Caco-2 (cell line): ENCODE measurements around the gene PLD2. TPM values are rescaled to one million over a fixed set of nuclear protein-coding genes. Genes with fewer than 3 reads are reported as not detected.

Source experiments
- BruUV-seq: library from RNA; stranded (reverse); fragments of 400-500 nt; replicated peaks from 2 replicates; lab custom pipeline; 2021; lab: Mats Ljungman, UMichigan
- CTCF ChIA-PET: fragments of 300-600 bp; sonication (Branson Sonifier 250); formaldehyde crosslinking; loops from one replicate; lab custom pipeline; 2022; ENCODE audit warnings: antibody characterized with exemption; lab: Charles Lee
- POLR2A ChIA-PET: fragments of 300-600 bp; sonication (Branson Sonifier 250); formaldehyde crosslinking; loops from one replicate; lab custom pipeline; 2022; ENCODE audit warnings: antibody characterized with exemption; lab: Charles Lee
- DNase-seq, 2 experiments: peaks; one replicate each; pipeline versions ENCODE4 v3.0.0 to v3.0.0-alpha.2; 2020 to 2022
- H3K27me3 ChIP-seq: replicated peaks from 2 replicates; pipeline ENCODE4 v1.6.0; 2011; ENCODE audit warnings: low read length; ENCODE audit not compliant: control insufficient read depth, insufficient read depth
- H3K36me3 ChIP-seq: 2 replicates; pipeline ENCODE4 v1.5.1; 2011; ENCODE audit warnings: low read length; ENCODE audit not compliant: control insufficient read depth, insufficient read depth
- H3K4me1 ChIP-seq: fragments of 250-450 bp; sonication (Bioruptor Pico); 2 replicates; pipeline ENCODE4 v1.5.1; 2020; ENCODE audit warnings: mild to moderate bottlenecking
- H3K4me3 ChIP-seq: 2 replicates; pipeline ENCODE4 v1.5.1; 2011; ENCODE audit warnings: low read depth, mild to moderate bottlenecking, control low read depth, low read length
- H3K9me3 ChIP-seq: fragments of 250-450 bp; sonication (Bioruptor Pico); 2 replicates; pipeline ENCODE4 v1.5.1; 2020; ENCODE audit warnings: mild to moderate bottlenecking, moderate library complexity
- H3K27ac Mint-ChIP-seq: one replicate; pipeline ENCODE4 v1.8.0; 2022; ENCODE audit warnings: mixed read lengths; ENCODE audit not compliant: unreplicated experiment
- H3K27me3 Mint-ChIP-seq: one replicate; pipeline ENCODE4 v1.8.0; 2022; ENCODE audit warnings: mixed read lengths; ENCODE audit not compliant: insufficient read depth, unreplicated experiment
- H3K36me3 Mint-ChIP-seq: one replicate; pipeline ENCODE4 v1.8.0; 2022; ENCODE audit warnings: mild to moderate bottlenecking, mixed read lengths; ENCODE audit not compliant: insufficient read depth, unreplicated experiment
- H3K4me1 Mint-ChIP-seq: one replicate; pipeline ENCODE4 v1.8.0; 2022; ENCODE audit warnings: low read depth, mixed read lengths; ENCODE audit not compliant: unreplicated experiment
- H3K4me3 Mint-ChIP-seq: one replicate; pipeline ENCODE4 v1.8.0; 2022; ENCODE audit warnings: mild to moderate bottlenecking, moderate library complexity, mixed read lengths; ENCODE audit not compliant: unreplicated experiment
- H3K9me3 Mint-ChIP-seq: one replicate; pipeline ENCODE4 v1.8.0; 2022; ENCODE audit warnings: mixed read lengths; ENCODE audit not compliant: unreplicated experiment
- CTCF ChIP-seq, 2 experiments: fragments of 200-600 bp in 1 of 2; IDR thresholded peaks; 1 replicate in 1 of 2; 2 replicates in 1 of 2; pipeline versions ENCODE4 v1.5.1 to v1.8.0; 2011 to 2022; ENCODE audit warnings: antibody characterized with exemption in 1 of 2, control low read depth in 1 of 2, inconsistent platforms in 1 of 2, low read depth in 1 of 2, low read length in 1 of 2, mild to moderate bottlenecking in 1 of 2, moderate library complexity in 1 of 2; ENCODE audit not compliant: insufficient read depth in 1 of 2, severe bottlenecking in 1 of 2, unreplicated experiment in 1 of 2
- intact Hi-C: fragments of 100-400 bp; cut with micrococcal nuclease; formaldehyde crosslinking; loops from one replicate; pipeline ENCODE4 v1.10.0; 2022; ENCODE audit not compliant: unreplicated experiment
- total RNA-seq: library from RNA; stranded (reverse); gene quantifications from 2 replicates; pipeline ENCODE4 v1.2.3, GENCODE V29; 2022

PLD2 gene
- total RNA-seq, 1 experiment from 2014 or later: 47.2 TPM

GRCh38 chr17:4834681-4835020 is 27.7 kb downstream of the PLD2 start:
- H3K9me3 Mint-ChIP-seq: no peaks in the 10 kb centered on the region

GRCh38 chr17:4836221-4836620 is 29.3 kb downstream of the PLD2 start:
- Histone ChIP-seq H3K27me3 (no peaks in the 10 kb centered on the region), H3K4me3 (no peak overlapping the region), H3K4me1 (peaks cover 13% of the 10 kb centered on the region), H3K36me3 (no peaks in the 10 kb centered on the region), H3K9me3 (no peaks in the 10 kb centered on the region)
- peaks cover 23% of the 10 kb centered on the region for H3K36me3 Mint-ChIP-seq
- no peak for DNase-seq
- POLR2A ChIA-PET: no interaction called here
- H3K4me3 Mint-ChIP-seq: no peak overlapping the region
- no peaks in the 10 kb centered on the region for H3K27me3 Mint-ChIP-seq
- BruUV-seq: no TSS peak
- H3K27ac Mint-ChIP-seq: no peak overlapping the region
- no peak for TF ChIP-seq CTCF (IDR thresholded peaks at IDR 0.05; ENCODE audit: insufficient read depth in 1 of 2, low read depth in 1 of 2, low read length in 1 of 2, severe bottlenecking in 1 of 2, unreplicated experiment in 1 of 2)
- no peaks in the 10 kb centered on the region for H3K9me3 Mint-ChIP-seq
- intact Hi-C loops: no loop called here
- CTCF ChIA-PET: no interaction called here
- peaks cover 20% of the 10 kb centered on the region for H3K4me1 Mint-ChIP-seq

More at GRCh38 chr17:4834681-4835020, 27.7 kb downstream of the PLD2 start:
- DNase-seq: no peak
- H3K36me3 ChIP-seq: no peaks in the 10 kb centered on the region
- intact Hi-C loops: no loop called here
- Mint-ChIP-seq H3K4me1 (peaks cover 6% of the 10 kb centered on the region), H3K27me3 (no peaks in the 10 kb centered on the region), H3K36me3 (peaks cover 17% of the 10 kb centered on the region), H3K4me3 (peak overlapping the region; percentile 99), H3K27ac (peak overlapping the region; percentile 82)
- no TSS peak for BruUV-seq
- H3K27me3 ChIP-seq: no peaks in the 10 kb centered on the region
- H3K4me1 ChIP-seq: peaks cover 13% of the 10 kb centered on the region
- ChIA-PET CTCF (no interaction called here), POLR2A (no interaction called here)
- no peaks in the 10 kb centered on the region for H3K9me3 ChIP-seq
- TF ChIP-seq CTCF (IDR thresholded peaks at IDR 0.05; ENCODE audit: insufficient read depth in 1 of 2, low read depth in 1 of 2, low read length in 1 of 2, severe bottlenecking in 1 of 2, unreplicated experiment in 1 of 2): no peak
- peak overlapping the region; percentile 78 for H3K4me3 ChIP-seq

GRCh38 chr17:4837471-4838308 is 30.7 kb downstream of the PLD2 start:
- Histone ChIP-seq H3K4me3 (no peak overlapping the region), H3K27me3 (no peaks in the 10 kb centered on the region), H3K4me1 (peaks cover 13% of the 10 kb centered on the region), H3K9me3 (no peaks in the 10 kb centered on the region), H3K36me3 (no peaks in the 10 kb centered on the region)
- Mint-ChIP-seq H3K27ac (no peak overlapping the region), H3K4me3 (no peak overlapping the region), H3K27me3 (no peaks in the 10 kb centered on the region), H3K9me3 (no peaks in the 10 kb centered on the region), H3K36me3 (peaks cover 21% of the 10 kb centered on the region), H3K4me1 (peaks cover 20% of the 10 kb centered on the region)
- no TSS peak for BruUV-seq
- no peak for DNase-seq
- no peak for TF ChIP-seq CTCF (IDR thresholded peaks at IDR 0.05; ENCODE audit: insufficient read depth in 1 of 2, low read depth in 1 of 2, low read length in 1 of 2, severe bottlenecking in 1 of 2, unreplicated experiment in 1 of 2)
- intact Hi-C loops: no loop called here
- CTCF ChIA-PET: no interaction called here
- POLR2A ChIA-PET: no interaction called here
